Motor neuron (in vitro differentiated cells): ENCODE measurements around the gene CFAP99. TPM values are rescaled to one million over a fixed set of nuclear protein-coding genes. Genes with fewer than 3 reads are reported as not detected.
"Not testable (repeated sequence)": the region's sequence is repeated elsewhere in the genome, so short reads cannot be mapped to it uniquely, and the experiment has no call there.

Experiments used
- ATAC-seq, 8 experiments: fragments of 200-7000 bp; cut with Tn5 transposase; replicated peaks in 6 of 8; 2 replicates each; pipeline ENCODE4 v1.8.0; 2021; ENCODE audit warnings: mild to moderate bottlenecking in 8 of 8, moderate library complexity in 8 of 8
- H3K27ac ChIP-seq, 2 donors: fragments of 250-450 bp; sonication (Bioruptor Pico); 2 replicates each; pipeline ENCODE4 v1.9.0; 2021; ENCODE audit warnings: antibody characterized with exemption in 2 of 2, mild to moderate bottlenecking in 2 of 2, moderate library complexity in 1 of 2
- H3K4me1 ChIP-seq, 2 donors: fragments of 250-450 bp; sonication (Bioruptor Pico); replicated peaks in 1 of 2; 2 replicates each; pipeline ENCODE4 v1.6.1; 2021; ENCODE audit warnings: antibody characterized with exemption in 2 of 2, mild to moderate bottlenecking in 2 of 2, moderate library complexity in 1 of 2
- H3K4me3 ChIP-seq, 5 donors: fragments of 250-450 bp; sonication (Bioruptor Pico); 2 replicates each; pipeline ENCODE4 v1.9.0; 2021; ENCODE audit warnings: antibody characterized with exemption in 5 of 5, mild to moderate bottlenecking in 5 of 5, moderate library complexity in 4 of 5
- WGBS, 10 experiments: fragments of 450-650 bp; shearing (Covaris generic); methylation state at CpG; one replicate each; pipeline ENCODE4 v1.0.0; 2022; 5-methylcytosine and 5-hydroxymethylcytosine counted together
- in situ Hi-C, 9 experiments: fragments of 400-800 bp; cut with MboI; loops; one replicate each; pipeline ENCODE4 v1.15.0; 2021; ENCODE audit warnings: low sequenced_read_pairs in 9 of 9, low pct_unique_long_range_greater_than_20kb in 2 of 9; ENCODE audit not compliant: unreplicated experiment in 9 of 9
- total RNA-seq, 8 experiments: library from RNA; unstranded; fragments of 300-600 nt; gene quantifications; 2 replicates each; pipeline versions ENCODE4 v1.2.3 to v1.2.4, GENCODE V29; 2022

CFAP99 gene
- total RNA-seq = 1 to 10 TPM in 3 of 8 experiments, under 1 TPM in 5; 0.05 to 9.1 (median 0.19) TPM

- Histone ChIP-seq H3K4me1 (peaks cover 8 to 9% of the 10 kb centered on the region in 2 donors), H3K27ac (no peak within 1 kb of the TSS), H3K4me3 (peak within 1 kb of the TSS; percentile 43 to 89 (median 59))
- WGBS, 10 experiments = 0 to 7% (median 0%) methylated on average over 4 to 19 of the region's 94 CpGs; no CpG with 5 or more reads in 3 of the 10 experiments
- ATAC-seq = peak; percentile 85 to 94 (median 90)
- in situ Hi-C loops = loop anchor here in 1 of 9 experiments (25.0 kb wide), 1 partner anchor 182 kb away; the partner anchor contains the start of genes HAUS3 and POLN
Measured at GRCh38 chr4:2418650-2419571, at the start of gene CFAP99. TSS of gene CFAP99 (plus strand) at chr4:2418955.

- no peak overlapping the region for H3K27ac ChIP-seq
- 65 to 100% (median 86%) methylated on average over 2 to 7 of the region's 26 CpGs; no CpG with 5 or more reads in 3 of the 10 experiments for WGBS, 10 experiments
- in situ Hi-C loops = no loop called here
- H3K4me3 ChIP-seq = no peak overlapping the region
- ATAC-seq = no peak
- peaks cover 0 to 2% of the 10 kb centered on the region in 2 donors for H3K4me1 ChIP-seq
Measured at GRCh38 chr4:2370597-2371320, 48.0 kb upstream of the CFAP99 start.

GRCh38 chr4:2371765-2372487, 46.8 kb upstream of the CFAP99 start:
- H3K4me3 ChIP-seq = no peak overlapping the region
- 45 to 89% (median 54%) methylated on average over 1 to 11 of the region's 27 CpGs; no CpG with 5 or more reads in 4 of the 10 experiments for WGBS, 10 experiments
- H3K4me1 ChIP-seq = no peaks in the 10 kb centered on the region
- no peak for ATAC-seq
- no peak overlapping the region for H3K27ac ChIP-seq
- in situ Hi-C loops = no loop called here

- H3K4me1 ChIP-seq = no peaks in the 10 kb centered on the region
- ATAC-seq = no peak
- WGBS, 10 experiments = 80% methylated on average over 1 of the region's 14 CpGs; no CpG with 5 or more reads in 9 of the 10 experiments
- in situ Hi-C loops = no loop called here
- H3K4me3 ChIP-seq = no peak overlapping the region
- no peak overlapping the region for H3K27ac ChIP-seq
Measured at GRCh38 chr4:2372488-2373030, 46.2 kb upstream of the CFAP99 start.

- in situ Hi-C loops = no loop called here
Measured at GRCh38 chr4:2373532-2373931, 45.2 kb upstream of the CFAP99 start.

GRCh38 chr4:2375427-2375826, 43.3 kb upstream of the CFAP99 start:
- in situ Hi-C loops = no loop called here
- Histone ChIP-seq H3K4me1 (no peaks in the 10 kb centered on the region), H3K4me3 (no peak overlapping the region), H3K27ac (no peak overlapping the region)
- 40 to 80% (median 67%) methylated on average over 1 to 9 of the region's 10 CpGs; no CpG with 5 or more reads in 6 of the 10 experiments for WGBS, 10 experiments
- ATAC-seq = no peak

More at GRCh38 chr4:2373532-2373931, 45.2 kb upstream of the CFAP99 start:
- no peak for ATAC-seq
- Histone ChIP-seq H3K27ac (no peak overlapping the region), H3K4me1 (no peaks in the 10 kb centered on the region), H3K4me3 (no peak overlapping the region)
- 52 to 93% (median 60%) methylated on average over 2 to 5 of the region's 7 CpGs; no CpG with 5 or more reads in 5 of the 10 experiments for WGBS, 10 experiments

GRCh38 chr4:2377241-2377640, 41.5 kb upstream of the CFAP99 start:
- in situ Hi-C loops = no loop called here
- WGBS, 10 experiments = 38 to 96% (median 74%) methylated on average over 3 to 13 of the region's 14 CpGs; no CpG with 5 or more reads in 2 of the 10 experiments

GRCh38 chr4:2378401-2378800, 40.4 kb upstream of the CFAP99 start:
- WGBS, 10 experiments = 24 to 100% (median 64%) methylated on average over 2 to 5 of the region's 5 CpGs
- no peak for ATAC-seq
- no peak overlapping the region for H3K4me3 ChIP-seq
- in situ Hi-C loops = no loop called here
- H3K27ac ChIP-seq = no peak overlapping the region
- no peaks in the 10 kb centered on the region for H3K4me1 ChIP-seq

More at GRCh38 chr4:2377241-2377640, 41.5 kb upstream of the CFAP99 start:
- no peaks in the 10 kb centered on the region for H3K4me1 ChIP-seq
- no peak overlapping the region for H3K4me3 ChIP-seq
- ATAC-seq = no peak
- no peak overlapping the region for H3K27ac ChIP-seq

- Histone ChIP-seq H3K27ac (no peak overlapping the region), H3K4me1 (peaks cover 0 to 2% of the 10 kb centered on the region in 2 donors), H3K4me3 (no peak overlapping the region)
- in situ Hi-C loops = no loop called here
- ATAC-seq = no peak
- WGBS, 10 experiments = 54 to 80% (median 72%) methylated on average over 1 to 3 of the region's 3 CpGs; no CpG with 5 or more reads in 6 of the 10 experiments
Measured at GRCh38 chr4:2378898-2379297, 39.9 kb upstream of the CFAP99 start.

GRCh38 chr4:2380589-2380988, 38.2 kb upstream of the CFAP99 start:
- H3K4me1 ChIP-seq, in situ Hi-C loops, H3K27ac ChIP-seq, H3K4me3 ChIP-seq, ATAC-seq: not testable (repeated sequence)
- 56 to 93% (median 64%) methylated on average over 2 to 6 of the region's 6 CpGs; no CpG with 5 or more reads in 2 of the 10 experiments for WGBS, 10 experiments

- ATAC-seq, in situ Hi-C loops, H3K4me3 ChIP-seq, H3K27ac ChIP-seq, H3K4me1 ChIP-seq: not testable (repeated sequence)
- 54 to 100% (median 83%) methylated on average over 1 to 7 of the region's 7 CpGs; no CpG with 5 or more reads in 2 of the 10 experiments for WGBS, 10 experiments
Measured at GRCh38 chr4:2382769-2383202, 36.0 kb upstream of the CFAP99 start.

- in situ Hi-C loops, H3K4me1 ChIP-seq, H3K27ac ChIP-seq, H3K4me3 ChIP-seq: not testable (repeated sequence)
- ATAC-seq = peak in 1 of 8 experiments; percentile 27
- 76 to 92% (median 87%) methylated on average over 2 to 8 of the region's 8 CpGs for WGBS, 10 experiments
Measured at GRCh38 chr4:2383220-2383631, 35.5 kb upstream of the CFAP99 start.
